Aorta (tissue), 5 donors: ENCODE measurements around the gene GRB7. TPM values are rescaled to one million over a fixed set of nuclear protein-coding genes. Genes with fewer than 3 reads are reported as not detected.

ENCODE experiments used
- ATAC-seq: fragments of 200-7000 bp; cut with Tn5 transposase; one replicate; pipeline ENCODE4 v1.9.1; 2022; ENCODE audit warnings: moderate library complexity; ENCODE audit not compliant: low FRiP score
- DNase-seq, 2 donors: peaks; one replicate each; pipeline ENCODE4 v3.0.0-alpha.2; 2020
- H3K27ac ChIP-seq, 2 donors: one replicate each; pipeline ENCODE4 v1.5.1; 2013; ENCODE audit warnings: low read length in 2 of 2, mild to moderate bottlenecking in 2 of 2, moderate library complexity in 2 of 2, control low read depth in 1 of 2, inconsistent platforms in 1 of 2, low read depth in 1 of 2
- H3K27me3 ChIP-seq, 2 donors: one replicate each; pipeline ENCODE4 v1.6.1; 2013; ENCODE audit warnings: control low read depth in 1 of 2, low read length in 1 of 2, mild to moderate bottlenecking in 1 of 2, moderate library complexity in 1 of 2; ENCODE audit not compliant: insufficient read depth in 2 of 2, control insufficient read depth in 1 of 2
- H3K36me3 ChIP-seq, 2 donors: one replicate each; pipeline ENCODE4 v1.6.1; 2013; ENCODE audit warnings: control low read depth in 1 of 2, low read length in 1 of 2, mild to moderate bottlenecking in 1 of 2; ENCODE audit not compliant: insufficient read depth in 2 of 2, control insufficient read depth in 1 of 2
- H3K4me1 ChIP-seq, 2 donors: one replicate each; pipeline ENCODE4 v1.6.1; 2013; ENCODE audit warnings: low read length in 2 of 2, control low read depth in 1 of 2, mild to moderate bottlenecking in 1 of 2, moderate library complexity in 1 of 2; ENCODE audit not compliant: insufficient read depth in 2 of 2, control insufficient read depth in 1 of 2
- H3K4me3 ChIP-seq, 2 donors: one replicate each; pipeline ENCODE4 v1.5.1; 2013; ENCODE audit warnings: low read length in 2 of 2, control low read depth in 1 of 2, mild to moderate bottlenecking in 1 of 2
- H3K9me3 ChIP-seq: one replicate; pipeline ENCODE4 v1.6.1; 2013; ENCODE audit warnings: mild to moderate bottlenecking, low read length; ENCODE audit not compliant: control insufficient read depth
- WGBS, 2 donors: extraction: QIAGEN DNeasy Blood & Tissue Kit; methylation state at CpG; one replicate each; pipeline ENCODE4 v1.1.7; 2013; 5-methylcytosine and 5-hydroxymethylcytosine counted together
- intact Hi-C, 2 donors: fragments of 100-400 bp; cut with DNase I; formaldehyde crosslinking; loops; one replicate each; pipeline versions ENCODE4 v1.14.2 to v1.15.0; 2022
- polyA plus RNA-seq, 2 donors: library from polyadenylated mRNA; stranded (reverse); fragments of 200-250 nt; gene quantifications; one replicate each; pipeline ENCODE4 v1.2.3, GENCODE V29; 2013
- total RNA-seq, 2 donors: library from RNA; stranded (reverse); fragmentation: NEBNext Ultra II Directional; extraction: Animal tissue kit (Norgen Biotek cat#: 25700); gene quantifications; one replicate each; pipeline ENCODE4 v1.2.1, GENCODE V29; 2021
- donor health status: healthy with polysubstance abuse.
- donor health status: Bipolar disorder and iron deficiency.
- donor health status: DM: no; HTN: no; CAD: no.
- donor health status: DM: no; HTN: no; CAD: no.
- donor health status: DM: yes; HTN: yes; CAD: no.

GRB7 gene
- total and polyA plus RNA-seq, 4 donors: 0.23 to 1.6 (median 0.59) TPM

GRCh38 chr17:39699818-39700147, 38.0 kb upstream of the GRB7 start, which contains the start of gene ERBB2:
ERBB2 (plus strand) TSS chr17:39700064; CDS start chr17:39700239, 175 bp downstream.
- no peaks in the 10 kb centered on the region for H3K4me1 ChIP-seq
- peak within 1 kb of the TSS; percentile 95 to 96 for H3K4me3 ChIP-seq
- H3K9me3 ChIP-seq: no peaks in the 10 kb centered on the region
- H3K27me3 ChIP-seq: no peaks in the 10 kb centered on the region
- intact Hi-C loops: loop anchor here (1.0 to 5.0 kb wide), 2 partner anchors 11 to 32 kb away; partner anchors contain the start of genes PNMT (in 2 of the 2), TCAP (in 2 of the 2) and PGAP3 (in 1 of the 2)
- peak within 1 kb of the TSS; percentile 88 to 91 for H3K27ac ChIP-seq
- ATAC-seq (peak; percentile 88), DNase-seq (peak; percentile 79 to 88)
- no peaks in the 10 kb centered on the region for H3K36me3 ChIP-seq
- 0 to 1% methylated on average over 12 to 20 of the region's 20 CpGs for WGBS, 2 donors

- Histone ChIP-seq H3K4me3 (peak overlapping the region; percentile 95 to 96), H3K27me3 (no peaks in the 10 kb centered on the region), H3K27ac (peak overlapping the region; percentile 88 to 91), H3K4me1 (peaks cover 0 to 3% of the 10 kb centered on the region in 2 donors), H3K36me3 (no peaks in the 10 kb centered on the region), H3K9me3 (no peaks in the 10 kb centered on the region)
- intact Hi-C loops: loop anchor here (5.0 kb wide), 1 partner anchor 33 kb away; the partner anchor contains the start of genes PNMT (in 2 of the 2) and TCAP (in 2 of the 2)
- 0 to 1% methylated on average over 37 to 57 of the region's 57 CpGs for WGBS, 2 donors
- peak; percentile 55 for ATAC-seq
- DNase-seq: peak in 1 of 2 donors; percentile 54
Observed at GRCh38 chr17:39700148-39700987, 37.4 kb upstream of the GRB7 start.

- Histone ChIP-seq H3K4me3 (peak overlapping the region; percentile 95 to 96), H3K4me1 (peaks cover 0 to 3% of the 10 kb centered on the region in 2 donors), H3K36me3 (no peaks in the 10 kb centered on the region), H3K9me3 (no peaks in the 10 kb centered on the region), H3K27ac (peak overlapping the region; percentile 88 to 91), H3K27me3 (no peaks in the 10 kb centered on the region)
- DNase-seq: peak in 1 of 2 donors; percentile 19
- WGBS, 2 donors: 10 to 11% methylated on average over 10 of the region's 10 CpGs
- intact Hi-C loops: loop anchor here (5.0 kb wide), 1 partner anchor 34 kb away; the partner anchor contains the start of genes PNMT (in 2 of the 2) and TCAP (in 2 of the 2)
- no peak for ATAC-seq
Observed at GRCh38 chr17:39701012-39701783, 36.5 kb upstream of the GRB7 start.

- WGBS, 2 donors: 32 to 36% methylated on average over 4 of the region's 4 CpGs
- H3K36me3 ChIP-seq: no peaks in the 10 kb centered on the region
- intact Hi-C loops: loop anchor here (5.0 kb wide), 1 partner anchor 35 kb away; the partner anchor contains the start of genes PNMT (in 2 of the 2) and TCAP (in 2 of the 2)
- H3K9me3 ChIP-seq: no peaks in the 10 kb centered on the region
- peak overlapping the region in 1 of 2 donors; percentile 53 for H3K27ac ChIP-seq
- DNase-seq (peak in 1 of 2 donors; percentile 5), ATAC-seq (no peak)
- peak overlapping the region in 1 of 2 donors; percentile 95 for H3K4me3 ChIP-seq
- peaks cover 0 to 3% of the 10 kb centered on the region in 2 donors for H3K4me1 ChIP-seq
- H3K27me3 ChIP-seq: no peaks in the 10 kb centered on the region
Observed at GRCh38 chr17:39701784-39702422, 35.8 kb upstream of the GRB7 start.

- no peak for ATAC-seq
- H3K9me3 ChIP-seq: no peaks in the 10 kb centered on the region
- peak overlapping the region in 1 of 2 donors; percentile 29 for H3K27ac ChIP-seq
- no peaks in the 10 kb centered on the region for H3K27me3 ChIP-seq
- DNase-seq: peak in 1 of 2 donors; percentile 16
- WGBS, 2 donors: 48 to 54% methylated on average over 12 of the region's 12 CpGs
- peaks cover 0 to 3% of the 10 kb centered on the region in 2 donors for H3K4me1 ChIP-seq
- H3K4me3 ChIP-seq: no peak overlapping the region
- intact Hi-C loops: loop anchor here (5.0 kb wide), 1 partner anchor 36 kb away; the partner anchor contains the start of genes PNMT (in 2 of the 2) and TCAP (in 2 of the 2)
- H3K36me3 ChIP-seq: peaks cover 0 to 3% of the 10 kb centered on the region in 2 donors
Observed at GRCh38 chr17:39702901-39703893, 34.5 kb upstream of the GRB7 start.

DNA sequence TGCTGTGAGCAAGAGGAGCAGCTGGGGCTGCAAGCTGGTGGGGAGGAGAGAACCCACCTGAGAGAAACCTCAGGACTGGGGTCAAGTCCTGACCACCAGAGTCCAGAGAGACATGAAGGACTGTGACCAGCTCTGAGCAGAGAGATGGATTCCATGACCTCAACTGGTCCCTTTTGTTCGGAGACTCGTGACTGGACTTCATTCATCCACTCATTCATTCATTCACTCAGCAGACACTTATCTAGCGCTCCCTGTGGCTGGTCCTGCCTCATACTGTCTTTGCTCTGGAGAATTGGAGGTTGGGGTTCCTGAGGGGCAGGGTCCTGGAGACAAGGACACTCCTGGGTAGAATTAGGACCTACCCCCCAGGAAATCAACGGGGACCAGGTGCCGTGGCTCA, 33.8 kb upstream of the GRB7 start:
- WGBS, 2 donors: 78 to 79% methylated on average over 5 of the region's 5 CpGs
- Histone ChIP-seq H3K9me3 (no peaks in the 10 kb centered on the region), H3K4me1 (peaks cover 0 to 3% of the 10 kb centered on the region in 2 donors), H3K36me3 (peaks cover 0 to 3% of the 10 kb centered on the region in 2 donors), H3K27ac (peak overlapping the region in 1 of 2 donors; percentile 9), H3K27me3 (no peaks in the 10 kb centered on the region), H3K4me3 (no peak overlapping the region)
- intact Hi-C loops: loop anchor here (5.0 kb wide), 1 partner anchor 37 kb away; the partner anchor contains the start of genes PNMT (in 2 of the 2) and TCAP (in 2 of the 2)
- ATAC-seq (no peak), DNase-seq (peak in 1 of 2 donors; percentile 30)

DNA sequence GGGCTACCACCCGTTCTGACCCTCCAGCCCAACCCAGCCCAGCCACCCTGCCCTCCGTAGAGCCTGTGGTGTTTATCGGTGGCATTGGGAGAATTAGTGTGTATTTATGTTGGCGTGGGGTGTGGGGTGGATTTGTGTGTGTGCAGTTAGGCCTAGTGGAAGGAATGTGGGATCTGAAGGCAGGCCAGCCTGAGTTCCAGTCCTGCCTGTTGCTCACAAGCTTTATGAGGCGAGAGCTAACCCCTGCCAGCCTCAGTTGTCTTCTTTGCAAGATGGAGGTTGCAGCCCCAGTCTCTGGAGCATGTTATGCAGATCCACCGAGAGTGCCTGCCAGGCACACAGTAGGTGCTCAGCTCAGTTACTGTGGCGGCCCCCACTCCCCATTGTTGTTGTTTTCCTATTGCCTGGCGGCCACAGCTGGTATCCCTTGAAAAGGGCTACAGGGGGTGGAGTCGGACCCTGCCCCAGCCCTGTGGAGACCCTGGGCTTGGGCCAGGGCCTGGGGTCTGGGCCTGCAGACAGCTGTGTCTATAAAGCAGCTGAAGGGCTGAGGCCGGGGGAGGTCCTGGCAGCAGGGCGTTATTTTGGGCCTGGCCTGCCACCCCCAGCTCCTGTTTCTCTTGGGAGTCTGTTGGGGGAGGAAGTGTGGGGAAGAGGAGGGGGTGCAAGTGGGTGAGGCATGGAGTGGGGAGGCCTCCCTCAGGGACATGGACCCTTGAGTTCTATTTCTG, 32.8 kb upstream of the GRB7 start:
- H3K4me1 ChIP-seq: peaks cover 0 to 3% of the 10 kb centered on the region in 2 donors
- WGBS, 2 donors: 9 to 15% methylated on average over 11 of the region's 11 CpGs
- ATAC-seq: peak; percentile 74

More for the DNA sequence above, 32.8 kb upstream of the GRB7 start:
- no peaks in the 10 kb centered on the region for H3K9me3 ChIP-seq
- peak overlapping the region; percentile 71 to 80 for H3K27ac ChIP-seq
- DNase-seq: peak in 1 of 2 donors; percentile 75
- H3K4me3 ChIP-seq: no peak overlapping the region
- H3K27me3 ChIP-seq: no peaks in the 10 kb centered on the region
- peaks cover 0 to 3% of the 10 kb centered on the region in 2 donors for H3K36me3 ChIP-seq
- intact Hi-C loops: loop anchor here (5.0 kb wide), 1 partner anchor 38 kb away; the partner anchor contains the start of genes PNMT (in 2 of the 2) and TCAP (in 2 of the 2)
